ENCODE measurements around the gene CADM1.

The CADM1 gene

DNA sequence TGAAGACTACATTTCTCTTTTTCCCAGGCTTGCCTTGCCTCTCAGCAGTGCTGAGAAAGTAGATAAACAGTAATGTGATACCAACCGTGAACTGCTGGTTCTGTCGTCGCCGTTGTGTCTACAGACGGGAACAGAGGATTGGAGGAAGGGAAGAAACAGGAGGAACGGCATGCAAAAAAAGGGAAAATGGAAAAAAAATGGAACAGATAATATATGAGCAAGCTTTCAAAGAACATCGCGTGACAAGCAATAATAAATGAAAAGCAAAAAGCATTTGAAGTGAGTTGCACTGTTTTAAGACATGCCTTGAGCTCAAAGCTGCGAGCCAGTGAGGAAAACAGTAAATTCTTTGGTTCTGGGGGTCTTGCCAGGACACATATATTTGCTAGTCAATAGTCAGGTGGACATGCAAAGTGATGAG, 305.9 kb downstream of the CADM1 start:
- no peak for DNase-seq

GRCh38 chr11:115197433-115197832, 306.8 kb downstream of the CADM1 start:
- no peak for DNase-seq

DNA sequence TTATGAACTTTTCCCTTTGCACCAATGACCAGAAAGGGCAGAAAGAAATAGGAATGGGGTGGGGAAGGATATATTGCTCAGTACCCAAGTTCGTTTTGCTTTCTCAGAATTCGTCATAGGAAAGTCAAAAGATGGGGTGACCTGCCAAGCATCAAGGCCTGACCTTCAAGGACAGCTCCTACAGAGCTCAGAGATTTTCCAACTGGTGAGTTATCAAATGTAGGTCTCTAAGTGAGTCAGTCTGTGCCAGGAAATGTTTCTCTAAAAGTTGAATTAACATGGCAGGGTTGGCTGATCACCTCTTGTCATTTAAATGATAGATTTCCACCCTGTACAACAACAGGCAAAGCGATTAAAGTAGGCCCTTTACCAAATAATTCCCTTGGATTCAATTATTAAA, 307.2 kb downstream of the CADM1 start:
- no peak for DNase-seq

DNA sequence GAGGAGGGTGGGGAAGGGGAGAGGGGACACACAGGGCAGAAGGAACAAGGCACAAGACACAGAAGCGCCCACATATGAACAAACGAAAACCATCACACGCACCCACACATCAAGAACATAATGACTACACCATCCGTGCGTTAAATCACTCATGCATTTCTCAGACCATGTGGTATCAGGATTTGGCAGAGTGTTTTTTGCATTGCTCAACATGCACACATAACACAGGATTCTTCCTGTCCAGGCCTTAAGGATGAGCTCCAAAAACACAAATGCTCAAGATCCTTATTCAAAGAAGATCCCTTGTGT, 309.5 kb downstream of the CADM1 start:
- no peak for DNase-seq

DNA sequence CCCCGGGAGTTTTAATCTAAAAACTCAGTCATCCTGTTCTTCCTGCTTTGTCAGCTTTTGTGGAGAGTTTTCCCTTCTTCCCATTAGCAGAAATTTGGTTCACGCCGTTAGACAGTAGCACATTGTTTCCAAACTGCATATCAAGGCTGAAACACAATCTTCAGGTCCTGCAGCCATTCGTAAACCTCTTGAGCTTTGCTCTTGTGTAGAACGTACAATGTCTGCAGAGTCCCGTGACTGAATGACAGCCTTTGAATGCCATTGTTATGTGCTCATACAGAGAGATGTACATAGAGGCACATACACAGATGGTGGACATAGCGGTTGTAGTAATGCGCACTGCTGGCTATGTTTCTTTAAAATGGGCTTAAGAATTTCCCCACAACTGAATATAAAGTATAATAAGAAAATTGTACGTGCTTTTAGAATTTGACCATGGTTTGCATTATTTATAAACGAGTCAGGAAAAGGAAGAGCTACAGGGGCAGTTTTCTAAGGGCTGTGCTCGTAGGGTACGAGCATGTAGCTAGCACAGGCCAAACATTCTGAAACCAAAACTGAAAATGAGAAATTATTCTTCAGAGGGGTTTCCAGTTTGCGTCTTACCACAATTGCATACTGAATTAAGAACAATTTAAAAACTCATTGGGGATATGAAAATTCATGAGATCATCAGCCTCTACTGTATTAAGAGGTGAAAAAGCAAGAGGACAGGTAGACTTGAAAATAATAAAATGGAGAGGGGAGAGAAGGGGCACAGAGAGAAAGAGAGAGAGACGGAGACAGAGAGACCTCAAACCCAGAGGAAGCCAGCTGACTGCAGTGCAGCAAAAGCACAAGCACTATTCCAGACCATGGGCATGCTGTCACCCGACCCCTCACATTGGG, 310.1 kb downstream of the CADM1 start:
- no peak for DNase-seq

DNA sequence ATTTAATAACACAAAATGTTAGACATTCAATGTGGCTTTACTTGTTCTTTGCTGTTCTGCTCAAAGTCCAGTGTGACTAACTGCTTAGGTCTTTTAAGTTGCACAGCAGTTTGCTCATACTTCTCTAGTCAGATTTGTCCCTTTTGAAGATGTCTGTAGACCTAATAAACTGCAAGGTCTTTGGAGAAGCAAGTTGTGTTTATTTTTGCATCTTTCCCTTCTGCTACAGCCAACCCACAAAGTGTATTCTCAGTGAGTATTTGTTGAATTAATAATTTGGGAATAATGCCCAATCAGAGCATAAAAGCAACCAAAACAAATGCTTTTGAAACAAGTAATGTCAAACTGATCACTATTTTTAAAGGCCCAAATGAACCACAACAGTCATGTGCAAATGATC, 312.5 kb downstream of the CADM1 start:
- no peak for DNase-seq

- DNase-seq, result no peak
Observed at GRCh38 chr11:115190196-115190595, 314.0 kb downstream of the CADM1 start.

DNA sequence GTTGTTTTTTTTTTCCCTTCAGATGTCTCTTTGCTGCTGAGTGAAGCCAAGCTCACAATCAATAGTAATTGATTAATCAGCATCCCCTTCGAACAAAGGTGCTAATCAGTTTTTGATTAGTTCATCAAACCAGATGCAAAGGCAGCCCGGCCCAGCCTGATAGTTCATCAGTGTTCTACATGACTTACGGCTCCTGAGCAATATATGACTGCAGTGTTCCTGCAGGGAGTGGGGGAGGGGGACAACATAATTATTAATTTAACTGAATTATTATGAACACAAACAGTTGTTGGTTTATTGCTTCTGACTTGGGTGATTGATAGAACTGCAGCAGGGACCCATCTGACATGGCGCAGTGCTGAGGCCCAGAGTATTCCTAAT, 315.3 kb downstream of the CADM1 start:
- no peak for DNase-seq

GRCh38 chr11:115188188-115188897, 315.9 kb downstream of the CADM1 start:
- DNase-seq, result peak; percentile 43

- DNase-seq, result no peak
Observed at GRCh38 chr11:115185931-115186330, 318.3 kb downstream of the CADM1 start.

DNA sequence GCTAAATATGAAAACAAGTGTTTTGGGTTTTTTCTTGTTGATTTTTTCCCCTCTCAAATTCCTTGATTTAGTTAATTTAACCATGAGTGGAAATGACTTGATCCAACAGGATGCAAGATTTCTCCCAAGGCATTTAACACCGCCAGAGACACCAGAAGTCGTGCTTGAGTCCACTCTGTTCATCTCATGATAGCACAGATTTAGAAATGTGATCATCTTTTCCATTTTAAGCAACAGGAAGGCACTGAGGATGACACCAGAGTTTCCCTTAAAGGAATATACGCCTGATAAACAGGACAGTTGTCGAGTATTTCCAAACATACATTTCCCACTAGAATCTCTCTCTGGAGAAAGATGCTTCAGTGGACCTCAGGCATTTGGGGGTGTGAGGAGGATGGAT, 318.7 kb downstream of the CADM1 start:
- no peak for DNase-seq

- DNase-seq, result no peak
Observed at GRCh38 chr11:115184901-115185300, 319.3 kb downstream of the CADM1 start.

DNA sequence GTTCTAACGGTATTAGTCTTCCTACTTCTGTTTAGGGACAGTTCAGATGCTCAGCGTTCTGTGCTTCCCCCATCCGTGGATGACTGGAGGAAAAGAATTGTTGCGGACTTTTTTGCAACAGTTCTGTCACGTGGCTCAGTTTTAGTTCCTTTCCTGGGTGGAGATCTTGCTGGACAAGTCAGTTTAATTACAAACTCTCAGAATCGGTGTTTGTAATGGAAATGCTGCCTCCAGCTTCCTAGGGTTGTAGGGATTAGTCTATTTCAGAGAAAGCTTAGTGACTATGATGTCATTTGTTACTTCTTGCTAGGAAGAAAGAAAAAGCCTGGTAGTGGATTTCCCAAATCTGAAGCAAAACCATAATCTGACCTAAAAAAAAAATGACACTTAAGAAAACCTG, 320.4 kb downstream of the CADM1 start:
- no peak for DNase-seq

DNA sequence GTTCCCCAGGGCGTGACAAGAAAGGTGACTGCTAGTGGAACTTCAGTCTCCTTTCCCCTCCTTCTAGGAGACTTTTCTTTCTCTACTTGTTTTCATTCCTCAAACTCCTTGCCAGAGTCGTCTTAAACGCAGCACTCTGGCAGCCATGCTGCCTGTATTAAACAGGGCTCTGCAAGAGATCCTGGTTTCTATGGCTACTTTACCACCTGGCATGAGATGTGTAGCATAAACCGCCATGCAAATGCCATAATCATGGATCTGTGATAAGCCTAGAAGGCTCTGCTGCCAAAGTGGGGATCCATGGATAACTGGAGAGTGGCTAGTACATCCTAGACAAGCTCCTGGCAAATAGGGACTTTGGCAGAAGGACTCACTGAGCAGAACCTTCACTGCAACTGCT, 321.1 kb downstream of the CADM1 start:
- DNase-seq, result no peak

GRCh38 chr11:115182282-115182955, 321.8 kb downstream of the CADM1 start:
- no peak for DNase-seq

DNA sequence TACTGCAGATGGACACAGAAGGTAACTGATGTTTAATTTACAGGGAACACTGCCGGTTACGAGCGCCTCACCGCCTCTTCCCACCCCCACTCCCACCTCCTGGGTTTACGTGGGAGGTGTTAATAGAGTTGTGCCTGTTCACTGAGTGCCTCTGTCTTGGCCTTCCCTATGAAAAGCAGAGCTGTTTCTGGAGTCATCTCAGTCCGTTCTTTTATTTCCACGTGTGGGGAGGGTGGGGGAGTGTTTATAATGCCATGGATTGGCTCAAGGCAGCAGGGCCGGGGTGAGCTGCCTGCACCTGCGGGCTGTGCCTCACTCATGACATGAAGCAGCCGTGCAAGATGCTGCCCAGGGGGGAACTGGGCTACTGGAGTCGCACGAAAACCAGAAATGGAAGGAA, 322.7 kb downstream of the CADM1 start:
- DNase-seq, result no peak

- no peak for DNase-seq
Observed at GRCh38 chr11:115180272-115180671, 323.9 kb downstream of the CADM1 start.

DNA sequence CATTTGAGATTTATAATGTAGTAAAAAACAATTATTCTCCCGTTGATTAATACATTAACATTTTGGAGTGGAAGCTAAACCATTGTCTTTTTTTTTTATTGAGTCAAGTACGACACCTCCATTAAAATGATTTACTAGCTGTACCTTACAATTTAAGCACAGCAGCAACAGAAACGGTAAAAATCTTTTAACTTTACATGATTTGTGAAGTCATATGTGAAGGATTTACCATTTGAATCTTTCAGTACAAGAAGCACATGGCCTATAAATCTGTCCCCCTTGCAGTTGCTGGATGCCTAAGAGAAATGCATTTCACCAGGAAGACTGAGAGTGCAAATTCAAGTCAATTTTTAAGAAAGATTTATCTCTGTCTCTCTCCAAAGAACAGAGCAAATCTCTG, 324.6 kb downstream of the CADM1 start:
- no peak for DNase-seq

- no peak for DNase-seq
Observed at GRCh38 chr11:115178705-115179104, 325.5 kb downstream of the CADM1 start.

GRCh38 chr11:115173136-115173535, 331.1 kb downstream of the CADM1 start:
- DNase-seq, result no peak

- DNase-seq, result no peak
Observed at GRCh38 chr11:115170133-115170815, 333.9 kb downstream of the CADM1 start.

- no peak for DNase-seq
Observed at GRCh38 chr11:115169251-115169650, 335.0 kb downstream of the CADM1 start.

- no peak for DNase-seq
Observed at GRCh38 chr11:115168686-115169085, 335.5 kb downstream of the CADM1 start.

Data from DMS 273 treated with DMSO at 0.1 percent for 48 hours (cell line).